GM19463 (cell line): ENCODE data around the gene CCDC85C.

Source experiments
- ATAC-seq: cut with Tn5 transposase; IDR thresholded peaks from one replicate; pipeline ENCODE4 v1.9.1; 2021; ENCODE audit warnings: mild to moderate bottlenecking, moderate library complexity; ENCODE audit not compliant: unreplicated experiment

CCDC85C gene

GRCh38 chr14:99562856-99563748 is 40.9 kb downstream of the CCDC85C start:
- no peak for ATAC-seq

- ATAC-seq = no peak
These were observed 42.1 kb downstream of the CCDC85C start for GRCh38 chr14:99561864-99562263.

- no peak for ATAC-seq
These were observed 42.9 kb downstream of the CCDC85C start for GRCh38 chr14:99560922-99561683.

GRCh38 chr14:99560403-99560802 is 43.6 kb downstream of the CCDC85C start:
- ATAC-seq = no peak

- no peak for ATAC-seq
These were observed 44.6 kb downstream of the CCDC85C start for GRCh38 chr14:99559286-99559990.

- ATAC-seq = no peak
These were observed 47.7 kb downstream of the CCDC85C start for GRCh38 chr14:99556134-99556791.

- ATAC-seq = no peak
These were observed 49.1 kb downstream of the CCDC85C start for GRCh38 chr14:99554757-99555531.

- ATAC-seq = no peak
These were observed 49.8 kb downstream of the CCDC85C start for GRCh38 chr14:99554184-99554583.

- no peak for ATAC-seq
These were observed 51.3 kb downstream of the CCDC85C start for GRCh38 chr14:99552572-99553216.

- no peak for ATAC-seq
These were observed 51.9 kb downstream of the CCDC85C start for GRCh38 chr14:99552021-99552553.

GRCh38 chr14:99551034-99551922 is 52.7 kb downstream of the CCDC85C start:
- no peak for ATAC-seq

GRCh38 chr14:99550387-99550992 is 53.5 kb downstream of the CCDC85C start:
- no peak for ATAC-seq

GRCh38 chr14:99549684-99550083 is 54.3 kb downstream of the CCDC85C start:
- no peak for ATAC-seq

GRCh38 chr14:99548871-99549515 is 55.0 kb downstream of the CCDC85C start:
- ATAC-seq = no peak

GRCh38 chr14:99548255-99548654 is 55.8 kb downstream of the CCDC85C start:
- ATAC-seq = no peak

GRCh38 chr14:99546234-99546879 is 57.6 kb downstream of the CCDC85C start:
- no peak for ATAC-seq

GRCh38 chr14:99545586-99545985 is 58.4 kb downstream of the CCDC85C start:
- no peak for ATAC-seq
